HL-60 (cell line): Measurements from ENCODE around the gene NPHP1.

Experiments
- GABPA ChIP-seq: IDR thresholded peaks from 2 replicates; pipeline ENCODE4 v1.6.1; 2012; ENCODE audit warnings: low read depth
- TF ChIP-seq, protein P1 (sequence below): IDR thresholded peaks from 2 replicates; pipeline ENCODE4 v1.6.1; 2012; ENCODE audit warnings: low read depth; ENCODE audit not compliant: insufficient replicate concordance
- TF ChIP-seq, protein P2 (sequence below): IDR thresholded peaks from one replicate; pipeline ENCODE4 v1.5.1; 2011; ENCODE audit warnings: low read length, control low read depth, inconsistent platforms; ENCODE audit not compliant: insufficient read depth

DNA sequence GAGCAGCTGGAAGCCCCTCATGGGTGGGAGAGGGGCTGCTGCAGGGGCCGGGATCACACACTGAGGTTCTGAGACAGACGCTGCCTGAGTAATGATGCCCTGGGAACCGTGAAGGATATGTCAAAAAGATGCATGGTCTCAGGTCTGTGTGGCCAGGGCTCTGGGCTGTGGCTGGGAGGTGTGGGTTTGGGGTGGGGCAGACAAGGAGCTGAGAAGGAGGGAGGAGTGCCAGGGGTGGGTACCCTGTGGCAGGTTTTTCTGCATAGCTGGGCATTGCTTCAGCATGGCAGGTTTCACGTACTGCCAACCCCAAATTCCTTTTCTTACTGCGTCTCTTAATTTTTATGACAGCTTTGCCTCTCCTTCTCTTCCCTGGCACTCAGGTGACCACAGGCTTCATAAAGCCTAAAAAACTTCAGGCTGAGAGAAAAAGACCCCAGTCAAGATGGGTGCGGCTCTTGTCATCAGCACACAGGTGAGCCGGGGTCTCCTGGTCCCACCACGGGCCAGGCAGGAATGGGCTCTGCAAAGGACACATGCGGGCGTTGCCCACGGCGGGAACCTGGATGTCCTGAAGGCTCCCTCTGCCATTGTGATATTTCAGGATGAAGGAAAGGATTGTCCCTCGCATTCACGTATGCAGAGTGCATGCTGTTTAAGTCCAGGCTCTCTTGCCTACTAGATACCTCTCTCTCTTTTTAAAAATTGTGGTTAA, 107.2 kb downstream of the NPHP1 start:
- TF ChIP-seq, protein P1, sequence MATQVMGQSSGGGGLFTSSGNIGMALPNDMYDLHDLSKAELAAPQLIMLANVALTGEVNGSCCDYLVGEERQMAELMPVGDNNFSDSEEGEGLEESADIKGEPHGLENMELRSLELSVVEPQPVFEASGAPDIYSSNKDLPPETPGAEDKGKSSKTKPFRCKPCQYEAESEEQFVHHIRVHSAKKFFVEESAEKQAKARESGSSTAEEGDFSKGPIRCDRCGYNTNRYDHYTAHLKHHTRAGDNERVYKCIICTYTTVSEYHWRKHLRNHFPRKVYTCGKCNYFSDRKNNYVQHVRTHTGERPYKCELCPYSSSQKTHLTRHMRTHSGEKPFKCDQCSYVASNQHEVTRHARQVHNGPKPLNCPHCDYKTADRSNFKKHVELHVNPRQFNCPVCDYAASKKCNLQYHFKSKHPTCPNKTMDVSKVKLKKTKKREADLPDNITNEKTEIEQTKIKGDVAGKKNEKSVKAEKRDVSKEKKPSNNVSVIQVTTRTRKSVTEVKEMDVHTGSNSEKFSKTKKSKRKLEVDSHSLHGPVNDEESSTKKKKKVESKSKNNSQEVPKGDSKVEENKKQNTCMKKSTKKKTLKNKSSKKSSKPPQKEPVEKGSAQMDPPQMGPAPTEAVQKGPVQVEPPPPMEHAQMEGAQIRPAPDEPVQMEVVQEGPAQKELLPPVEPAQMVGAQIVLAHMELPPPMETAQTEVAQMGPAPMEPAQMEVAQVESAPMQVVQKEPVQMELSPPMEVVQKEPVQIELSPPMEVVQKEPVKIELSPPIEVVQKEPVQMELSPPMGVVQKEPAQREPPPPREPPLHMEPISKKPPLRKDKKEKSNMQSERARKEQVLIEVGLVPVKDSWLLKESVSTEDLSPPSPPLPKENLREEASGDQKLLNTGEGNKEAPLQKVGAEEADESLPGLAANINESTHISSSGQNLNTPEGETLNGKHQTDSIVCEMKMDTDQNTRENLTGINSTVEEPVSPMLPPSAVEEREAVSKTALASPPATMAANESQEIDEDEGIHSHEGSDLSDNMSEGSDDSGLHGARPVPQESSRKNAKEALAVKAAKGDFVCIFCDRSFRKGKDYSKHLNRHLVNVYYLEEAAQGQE = no peak
- TF ChIP-seq, protein P2, sequence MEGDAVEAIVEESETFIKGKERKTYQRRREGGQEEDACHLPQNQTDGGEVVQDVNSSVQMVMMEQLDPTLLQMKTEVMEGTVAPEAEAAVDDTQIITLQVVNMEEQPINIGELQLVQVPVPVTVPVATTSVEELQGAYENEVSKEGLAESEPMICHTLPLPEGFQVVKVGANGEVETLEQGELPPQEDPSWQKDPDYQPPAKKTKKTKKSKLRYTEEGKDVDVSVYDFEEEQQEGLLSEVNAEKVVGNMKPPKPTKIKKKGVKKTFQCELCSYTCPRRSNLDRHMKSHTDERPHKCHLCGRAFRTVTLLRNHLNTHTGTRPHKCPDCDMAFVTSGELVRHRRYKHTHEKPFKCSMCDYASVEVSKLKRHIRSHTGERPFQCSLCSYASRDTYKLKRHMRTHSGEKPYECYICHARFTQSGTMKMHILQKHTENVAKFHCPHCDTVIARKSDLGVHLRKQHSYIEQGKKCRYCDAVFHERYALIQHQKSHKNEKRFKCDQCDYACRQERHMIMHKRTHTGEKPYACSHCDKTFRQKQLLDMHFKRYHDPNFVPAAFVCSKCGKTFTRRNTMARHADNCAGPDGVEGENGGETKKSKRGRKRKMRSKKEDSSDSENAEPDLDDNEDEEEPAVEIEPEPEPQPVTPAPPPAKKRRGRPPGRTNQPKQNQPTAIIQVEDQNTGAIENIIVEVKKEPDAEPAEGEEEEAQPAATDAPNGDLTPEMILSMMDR = no peak
- no peak for TF ChIP-seq GABPA
